ENCODE results near the gene GRIK5. TPM values are rescaled to one million over a fixed set of nuclear protein-coding genes. Genes with fewer than 3 reads are reported as not detected.
A peak's percentile ranks its signal among the peaks of the same experiment; 100 is the strongest.

The GRIK5 gene
- total RNA-seq, 6 experiments from 2014 or later, result 0.15 to 0.42 (median 0.17) TPM; not detected in 2

GRCh38 chr19:42032431-42032830 is 37.6 kb downstream of the GRIK5 start:
- no peak overlapping the region for H3K27ac ChIP-seq
- 52% methylated on average over 5 of the region's 5 CpGs for WGBS (ENCODE audit: insufficient coverage, low coverage, low lambda C conversion rate, missing lambda C conversion rate)
- intact Hi-C loops (cut with DNase I), result no loop called here
- H3K9me3 ChIP-seq, result no peaks in the 10 kb centered on the region
- ATAC-seq (no peak), DNase-seq (no peak)
- TF ChIP-seq POLR2A (IDR thresholded peaks at IDR 0.05) (no peak), CTCF (IDR thresholded peaks at IDR 0.05) (no peak)
- no peaks in the 10 kb centered on the region for H3K4me1 ChIP-seq
- no peaks in the 10 kb centered on the region for H3K36me3 ChIP-seq
- no peak overlapping the region for H3K4me3 ChIP-seq
- no peaks in the 10 kb centered on the region for H3K27me3 ChIP-seq

GRCh38 chr19:42030645-42031440 is 39.2 kb downstream of the GRIK5 start:
- Histone ChIP-seq H3K27ac (no peak overlapping the region), H3K27me3 (no peaks in the 10 kb centered on the region), H3K4me3 (no peak overlapping the region), H3K4me1 (no peaks in the 10 kb centered on the region), H3K36me3 (no peaks in the 10 kb centered on the region), H3K9me3 (no peaks in the 10 kb centered on the region)
- WGBS (ENCODE audit: insufficient coverage, low coverage, low lambda C conversion rate, missing lambda C conversion rate), result 65% methylated on average over 7 of the region's 7 CpGs
- ATAC-seq (no peak), DNase-seq (no peak)
- TF ChIP-seq POLR2A (IDR thresholded peaks at IDR 0.05) (no peak), CTCF (IDR thresholded peaks at IDR 0.05) (no peak)
- intact Hi-C loops (cut with DNase I), result no loop called here

- Histone ChIP-seq H3K9me3 (no peaks in the 10 kb centered on the region), H3K27ac (no peak overlapping the region), H3K36me3 (no peaks in the 10 kb centered on the region), H3K4me1 (no peaks in the 10 kb centered on the region), H3K4me3 (no peak overlapping the region), H3K27me3 (no peaks in the 10 kb centered on the region)
- WGBS (ENCODE audit: insufficient coverage, low coverage, low lambda C conversion rate, missing lambda C conversion rate), result 52% methylated on average over 7 of the region's 8 CpGs
- intact Hi-C loops (cut with DNase I), result no loop called here
- TF ChIP-seq POLR2A (IDR thresholded peaks at IDR 0.05) (no peak), CTCF (IDR thresholded peaks at IDR 0.05) (peak in 1 of 4 donors; percentile 8)
- DNase-seq (no peak), ATAC-seq (no peak)
Measured at GRCh38 chr19:42028304-42029216, 41.4 kb downstream of the GRIK5 start.

- DNase-seq (no peak), ATAC-seq (no peak)
- H3K36me3 ChIP-seq, result no peaks in the 10 kb centered on the region
- no peak overlapping the region for H3K27ac ChIP-seq
- TF ChIP-seq POLR2A (IDR thresholded peaks at IDR 0.05), result no peak
- no peak for TF ChIP-seq CTCF (IDR thresholded peaks at IDR 0.05)
- no peaks in the 10 kb centered on the region for H3K4me1 ChIP-seq
- no peak overlapping the region for H3K4me3 ChIP-seq
- intact Hi-C loops (cut with DNase I), result no loop called here
- no peaks in the 10 kb centered on the region for H3K9me3 ChIP-seq
- WGBS (ENCODE audit: insufficient coverage, low coverage, low lambda C conversion rate, missing lambda C conversion rate), result 51% methylated on average over 6 of the region's 12 CpGs
- no peaks in the 10 kb centered on the region for H3K27me3 ChIP-seq
Measured at GRCh38 chr19:42024622-42025111, 45.3 kb downstream of the GRIK5 start.

Data from right lobe of liver (tissue), 6 donors.